ENCODE data around the gene ZBTB7A.

DNA sequence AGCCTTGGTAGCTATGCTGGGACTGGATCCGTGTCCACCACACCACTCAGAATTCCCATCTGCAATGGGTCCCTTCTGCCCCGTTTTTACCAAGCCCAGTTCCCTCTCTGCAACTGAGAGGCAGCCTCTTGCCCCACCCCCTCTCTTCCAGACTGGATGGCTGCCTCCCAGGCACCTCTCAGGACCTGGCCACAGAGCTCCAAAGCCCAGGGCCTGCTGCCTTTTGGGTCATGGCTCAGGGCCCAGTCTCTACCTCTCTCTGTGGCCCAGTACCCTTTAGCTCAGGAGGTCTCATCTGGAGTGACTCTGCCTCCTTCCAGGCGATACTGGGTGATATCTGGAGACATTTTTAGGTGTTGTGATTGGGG is 10.3 kb upstream of the ZBTB7A start:
- TF ChIP-seq, protein P1, sequence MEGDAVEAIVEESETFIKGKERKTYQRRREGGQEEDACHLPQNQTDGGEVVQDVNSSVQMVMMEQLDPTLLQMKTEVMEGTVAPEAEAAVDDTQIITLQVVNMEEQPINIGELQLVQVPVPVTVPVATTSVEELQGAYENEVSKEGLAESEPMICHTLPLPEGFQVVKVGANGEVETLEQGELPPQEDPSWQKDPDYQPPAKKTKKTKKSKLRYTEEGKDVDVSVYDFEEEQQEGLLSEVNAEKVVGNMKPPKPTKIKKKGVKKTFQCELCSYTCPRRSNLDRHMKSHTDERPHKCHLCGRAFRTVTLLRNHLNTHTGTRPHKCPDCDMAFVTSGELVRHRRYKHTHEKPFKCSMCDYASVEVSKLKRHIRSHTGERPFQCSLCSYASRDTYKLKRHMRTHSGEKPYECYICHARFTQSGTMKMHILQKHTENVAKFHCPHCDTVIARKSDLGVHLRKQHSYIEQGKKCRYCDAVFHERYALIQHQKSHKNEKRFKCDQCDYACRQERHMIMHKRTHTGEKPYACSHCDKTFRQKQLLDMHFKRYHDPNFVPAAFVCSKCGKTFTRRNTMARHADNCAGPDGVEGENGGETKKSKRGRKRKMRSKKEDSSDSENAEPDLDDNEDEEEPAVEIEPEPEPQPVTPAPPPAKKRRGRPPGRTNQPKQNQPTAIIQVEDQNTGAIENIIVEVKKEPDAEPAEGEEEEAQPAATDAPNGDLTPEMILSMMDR (conservative IDR thresholded peaks at IDR 0.05; ENCODE audit: low read depth, low read length), result no peak
- TF ChIP-seq CHD1 (IDR thresholded peaks at IDR 0.05; ENCODE audit: low read depth, low read length), result no peak
- no peak for TF ChIP-seq POLR2A (IDR thresholded peaks at IDR 0.05; ENCODE audit: low read depth, low read length)
- TF ChIP-seq, protein P2, sequence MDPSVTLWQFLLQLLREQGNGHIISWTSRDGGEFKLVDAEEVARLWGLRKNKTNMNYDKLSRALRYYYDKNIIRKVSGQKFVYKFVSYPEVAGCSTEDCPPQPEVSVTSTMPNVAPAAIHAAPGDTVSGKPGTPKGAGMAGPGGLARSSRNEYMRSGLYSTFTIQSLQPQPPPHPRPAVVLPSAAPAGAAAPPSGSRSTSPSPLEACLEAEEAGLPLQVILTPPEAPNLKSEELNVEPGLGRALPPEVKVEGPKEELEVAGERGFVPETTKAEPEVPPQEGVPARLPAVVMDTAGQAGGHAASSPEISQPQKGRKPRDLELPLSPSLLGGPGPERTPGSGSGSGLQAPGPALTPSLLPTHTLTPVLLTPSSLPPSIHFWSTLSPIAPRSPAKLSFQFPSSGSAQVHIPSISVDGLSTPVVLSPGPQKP (IDR thresholded peaks at IDR 0.05; ENCODE audit: borderline replicate concordance, low read depth, low read length), result no peak
